HG03103 (cell line): ENCODE data around the gene KIF1C.
"Not testable (repeated sequence)": the region's sequence is repeated elsewhere in the genome, so short reads cannot be mapped to it uniquely, and the experiment has no call there.

Experiments used
- ATAC-seq: cut with Tn5 transposase; IDR thresholded peaks from one replicate; pipeline ENCODE4 v1.9.1; 2021; ENCODE audit warnings: low read depth; ENCODE audit not compliant: unreplicated experiment

The KIF1C gene

GRCh38 chr17:4999430-5000093, 1.8 kb downstream of the KIF1C start:
- ATAC-seq: no peak

- no peak for ATAC-seq
Observed at GRCh38 chr17:5000237-5000639, 2.5 kb downstream of the KIF1C start.

- no peak for ATAC-seq
Observed at GRCh38 chr17:5002121-5002788, 4.5 kb downstream of the KIF1C start.

GRCh38 chr17:5003214-5003867, 5.6 kb downstream of the KIF1C start:
- ATAC-seq: no peak

- ATAC-seq: no peak
Observed at GRCh38 chr17:5011928-5012327, 14.2 kb downstream of the KIF1C start.

GRCh38 chr17:5014357-5014756, 16.6 kb downstream of the KIF1C start:
- no peak for ATAC-seq

- no peak for ATAC-seq
Observed at GRCh38 chr17:5019475-5019956, 21.8 kb downstream of the KIF1C start.

- ATAC-seq: no peak
Observed at GRCh38 chr17:5020502-5021023, 22.8 kb downstream of the KIF1C start.

GRCh38 chr17:5022171-5022711, 24.5 kb downstream of the KIF1C start:
- no peak for ATAC-seq

- no peak for ATAC-seq
Observed at GRCh38 chr17:5023588-5024147, 25.9 kb downstream of the KIF1C start.

- no peak for ATAC-seq
Observed at GRCh38 chr17:5024604-5025003, 26.9 kb downstream of the KIF1C start.

- no peak for ATAC-seq
Observed at GRCh38 chr17:5027299-5027698, 29.5 kb downstream of the KIF1C start.

GRCh38 chr17:5027916-5028315, 30.2 kb downstream of the KIF1C start:
- no peak for ATAC-seq

GRCh38 chr17:5030168-5030567, 32.4 kb downstream of the KIF1C start:
- ATAC-seq: not testable (repeated sequence)

GRCh38 chr17:5031365-5032082, 33.8 kb downstream of the KIF1C start:
- ATAC-seq: no peak

GRCh38 chr17:5032865-5033264, 35.1 kb downstream of the KIF1C start:
- ATAC-seq: no peak

GRCh38 chr17:5033352-5034015, 35.7 kb downstream of the KIF1C start:
- no peak for ATAC-seq

GRCh38 chr17:5034063-5034462, 36.3 kb downstream of the KIF1C start:
- no peak for ATAC-seq

- ATAC-seq: no peak
Observed at GRCh38 chr17:5034651-5035050, 36.9 kb downstream of the KIF1C start.

GRCh38 chr17:5035315-5035714, 37.6 kb downstream of the KIF1C start, which contains the start of gene SLC52A1:
TSS of gene SLC52A1 (minus strand) at chr17:5035426. CDS start at chr17:5034606, 820 bp downstream.
- no peak for ATAC-seq
